ENCODE results near the gene TBX5.

DNA sequence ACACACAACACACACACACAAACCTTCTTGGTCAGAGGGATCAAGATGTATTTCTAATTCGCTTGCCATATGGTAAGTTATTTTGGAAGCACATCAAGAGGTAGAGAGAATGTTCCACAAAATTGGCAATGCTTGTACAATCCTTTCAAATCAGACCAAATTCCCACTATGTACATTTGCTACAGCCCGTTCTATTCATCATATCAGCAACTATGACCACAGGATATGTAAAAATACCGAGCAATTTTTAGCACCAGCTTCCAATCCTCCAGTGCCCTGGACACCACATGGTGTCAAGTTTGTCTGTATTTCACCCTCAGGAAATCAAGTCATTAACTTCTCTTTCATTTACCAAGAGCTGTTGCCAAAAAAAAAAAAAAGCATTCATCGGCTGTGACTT is 21.2 kb downstream of the TBX5 start:
- no peak for TF ChIP-seq POLR2AphosphoS5 (IDR thresholded peaks at IDR 0.05)
- TF ChIP-seq CTCF (IDR thresholded peaks at IDR 0.05), result no peak
- no peak for TF ChIP-seq POLR2A (IDR thresholded peaks at IDR 0.05)
- no peak for TF ChIP-seq EP300 (IDR thresholded peaks at IDR 0.05)
